GM19035 (cell line): ENCODE data around the gene SLC17A7.
"Not testable (repeated sequence)": the region's sequence is repeated elsewhere in the genome, so short reads cannot be mapped to it uniquely, and the experiment has no call there.

ENCODE experiments used
- ATAC-seq: cut with Tn5 transposase; IDR thresholded peaks from one replicate; pipeline ENCODE4 v1.9.1; 2021; ENCODE audit not compliant: unreplicated experiment

Gene SLC17A7

DNA sequence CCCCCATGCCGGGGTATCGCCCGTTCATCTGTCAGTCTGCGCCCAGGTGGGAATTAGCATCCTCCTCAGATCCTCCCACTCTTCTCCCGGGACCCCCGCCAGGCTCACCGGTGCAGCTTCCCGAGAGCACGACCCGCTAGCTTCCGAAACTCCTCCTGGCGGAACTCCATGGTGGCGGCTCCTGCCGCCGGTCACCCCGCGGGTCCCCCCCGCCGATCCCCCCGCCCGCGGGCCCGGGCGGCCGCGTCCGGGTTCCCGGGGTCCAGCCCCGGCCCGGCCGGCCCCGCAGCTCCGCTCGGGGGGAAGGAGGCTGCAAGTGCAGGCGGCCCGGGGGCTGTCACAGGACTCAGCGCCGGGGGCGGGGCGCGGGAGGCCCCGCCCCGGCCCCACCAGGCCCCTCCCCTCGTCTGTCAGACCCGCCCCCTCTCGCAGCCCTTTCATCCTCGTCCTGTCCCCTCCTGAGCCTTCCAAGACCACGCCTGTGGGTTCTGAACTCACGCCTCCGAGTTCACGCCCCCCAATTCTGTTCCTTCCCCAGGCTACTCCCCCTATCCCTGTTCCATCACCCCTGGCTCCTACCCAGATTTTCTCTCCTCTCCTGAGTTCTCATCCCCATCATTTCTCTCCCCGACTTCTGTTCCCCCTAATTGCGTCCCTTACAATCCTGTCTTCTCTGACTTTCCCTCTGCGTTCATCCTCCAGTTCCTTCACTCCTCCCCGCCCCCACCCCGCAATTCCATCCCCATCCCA lies at the start of gene SLC17A7:
Gene SLC17A7, minus strand, starts transcription at position 318 of the 750 bp plus-strand sequence. Its CDS starts 148 bp downstream, at position 170.
- ATAC-seq, result no peak

GRCh38 chr19:49490287-49491029 lies 49.1 kb upstream of the SLC17A7 start:
- ATAC-seq, result no peak

GRCh38 chr19:49489601-49490167 lies 48.4 kb upstream of the SLC17A7 start:
- no peak for ATAC-seq

GRCh38 chr19:49488863-49489537 lies 47.7 kb upstream of the SLC17A7 start:
- ATAC-seq, result no peak

DNA sequence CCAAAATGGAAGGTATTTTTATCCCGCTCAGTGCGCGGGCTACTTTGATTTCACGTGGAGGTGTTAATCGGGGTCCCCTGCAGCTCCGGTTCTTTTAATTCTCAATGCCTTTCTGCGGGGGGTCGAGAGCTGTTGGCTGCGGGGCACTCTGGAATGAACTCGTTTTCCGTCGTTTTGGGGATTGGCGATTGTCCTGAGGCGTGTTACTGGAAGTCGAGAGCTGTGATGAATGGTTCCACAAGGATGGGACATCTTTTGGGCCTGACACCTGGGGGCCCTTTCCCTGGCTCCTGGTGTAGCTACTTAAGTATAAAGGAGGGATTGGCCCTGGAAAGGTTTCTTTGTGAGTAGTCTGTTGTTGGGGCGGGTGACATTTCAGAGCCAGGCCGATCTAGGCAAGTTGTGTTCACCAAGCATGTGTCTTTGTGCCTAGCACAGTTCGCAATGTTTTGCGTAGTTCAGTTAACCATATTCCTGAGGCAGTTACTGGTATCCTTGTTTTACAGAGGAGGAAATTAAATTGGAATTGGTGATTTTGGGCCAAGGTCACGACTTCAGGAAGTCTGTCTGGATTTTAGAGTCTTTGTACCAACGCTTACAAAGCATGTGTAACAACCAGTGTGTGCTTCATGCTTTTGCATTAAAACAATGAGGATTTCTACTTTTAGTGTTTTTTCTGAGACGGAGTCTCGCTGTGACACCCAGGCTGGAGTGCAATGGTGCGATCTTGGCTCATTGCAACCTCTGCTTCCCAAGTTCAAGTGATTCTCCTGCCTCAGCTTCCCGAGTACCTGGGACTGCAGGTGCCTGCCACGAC lies 46.9 kb upstream of the SLC17A7 start:
- ATAC-seq, result no peak

- ATAC-seq, result peak; percentile 89
Measured at GRCh38 chr19:49487277-49488045, 46.1 kb upstream of the SLC17A7 start, which contains the start of gene RPL13A. TSS of gene RPL13A (plus strand) at chr19:49487608. CDS start at chr19:49487630, 22 bp downstream.

- no peak for ATAC-seq
Measured at GRCh38 chr19:49486710-49487276, 45.5 kb upstream of the SLC17A7 start.

- no peak for ATAC-seq
Measured at GRCh38 chr19:49486232-49486631, 44.9 kb upstream of the SLC17A7 start.

GRCh38 chr19:49481020-49481683 lies 39.8 kb upstream of the SLC17A7 start:
- ATAC-seq, result no peak

- ATAC-seq, result no peak
Measured at GRCh38 chr19:49479975-49480628, 38.8 kb upstream of the SLC17A7 start.

GRCh38 chr19:49475995-49476880 lies 34.9 kb upstream of the SLC17A7 start:
- no peak for ATAC-seq

DNA sequence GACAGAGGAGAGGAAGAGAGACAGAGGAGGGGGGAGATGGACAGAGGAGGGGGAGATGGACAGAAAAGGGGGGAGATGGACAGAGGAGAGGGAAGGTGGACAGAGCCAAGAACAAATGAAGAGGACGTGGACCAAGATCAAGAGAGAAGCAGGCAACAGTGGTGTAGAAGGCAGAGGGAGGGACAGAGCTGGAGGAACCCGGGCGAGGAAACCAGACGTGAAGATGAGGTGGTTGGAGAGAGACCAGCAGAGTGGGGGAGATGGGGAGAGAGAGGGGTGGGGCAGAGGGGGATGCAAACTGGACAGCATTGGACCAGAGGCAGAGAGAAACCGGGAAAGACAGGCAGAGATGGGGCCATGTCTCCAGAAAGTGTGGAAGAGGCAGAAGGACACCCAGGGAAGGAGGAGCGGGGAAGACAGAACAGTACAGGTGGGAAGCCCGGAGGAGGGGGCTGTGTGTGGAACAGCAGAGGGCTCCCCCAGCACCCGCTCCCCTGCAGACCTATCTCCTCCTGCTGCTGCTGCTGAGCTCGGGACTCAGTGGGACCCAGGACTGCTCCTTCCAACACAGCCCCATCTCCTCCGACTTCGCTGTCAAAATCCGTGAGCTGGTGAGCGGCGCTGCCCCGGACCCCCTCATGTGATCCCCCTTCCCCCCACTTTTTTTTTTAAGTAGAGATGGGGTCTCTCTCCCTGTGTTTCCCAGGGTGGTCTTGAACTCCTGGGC lies 34.0 kb upstream of the SLC17A7 start:
- ATAC-seq, result no peak

- ATAC-seq, result no peak
Measured at GRCh38 chr19:49474542-49474924, 33.2 kb upstream of the SLC17A7 start.

- ATAC-seq, result peak; percentile 51
Measured at GRCh38 chr19:49473868-49474541, 32.7 kb upstream of the SLC17A7 start, which contains the start of gene FLT3LG. TSS of gene FLT3LG (plus strand) at chr19:49474215. CDS start at chr19:49474640, 425 bp downstream.

DNA sequence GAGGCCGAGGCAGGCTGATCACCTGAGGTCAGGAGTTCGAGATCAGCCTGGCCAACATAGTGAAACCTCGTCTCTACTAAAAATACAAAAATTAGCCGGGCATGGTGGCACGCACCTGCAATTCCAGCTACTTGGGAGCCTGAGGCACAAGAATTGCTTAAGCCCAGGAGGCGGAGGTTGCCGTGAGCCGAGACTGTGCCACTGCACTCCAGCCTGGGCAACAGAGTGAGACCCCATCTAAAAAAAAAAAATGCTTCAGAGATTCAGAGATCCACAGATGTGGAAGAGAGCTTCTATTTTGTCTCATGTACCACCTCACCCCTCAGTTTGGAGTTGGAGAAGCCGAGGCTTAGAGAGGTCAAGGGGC lies 32.2 kb upstream of the SLC17A7 start:
- ATAC-seq, result not testable (repeated sequence)

GRCh38 chr19:49472936-49473335 lies 31.6 kb upstream of the SLC17A7 start:
- ATAC-seq, result no peak
